HL-60 (cell line): ENCODE results near the gene MMP23B.
A peak's percentile ranks its signal among the peaks of the same experiment; 100 is the strongest.
"Not testable (repeated sequence)": the region's sequence is repeated elsewhere in the genome, so short reads cannot be mapped to it uniquely, and the experiment has no call there.

Experiments used
- DNase-seq, 2 experiments: peaks; one replicate each; pipeline ENCODE4 v3.0.0-alpha.2; 2010 to 2020; ENCODE audit warnings: low read depth in 1 of 2, low spot score in 1 of 2
- H3K27ac ChIP-seq: fragments of 250-450 bp; sonication (Bioruptor Pico); replicated peaks from 2 replicates; pipeline ENCODE4 v1.5.1; 2020; ENCODE audit warnings: mild to moderate bottlenecking, moderate library complexity
- H3K27me3 ChIP-seq: fragments of 250-450 bp; sonication (Bioruptor Pico); 2 replicates; pipeline ENCODE4 v1.5.1; 2021; ENCODE audit warnings: mild to moderate bottlenecking, moderate library complexity; ENCODE audit not compliant: insufficient read depth, poor library complexity, severe bottlenecking
- H3K4me3 ChIP-seq: replicated peaks from 2 replicates; pipeline ENCODE4 v1.5.1; 2011; ENCODE audit warnings: mild to moderate bottlenecking, control low read depth, low read length; ENCODE audit not compliant: insufficient read depth
- GABPA ChIP-seq: IDR thresholded peaks from 2 replicates; pipeline ENCODE4 v1.6.1; 2012; ENCODE audit warnings: low read depth
- POLR2AphosphoS5 ChIP-seq: IDR thresholded peaks from 2 replicates; pipeline ENCODE4 v1.6.1; 2012; ENCODE audit warnings: low read depth
- SPI1 ChIP-seq: IDR thresholded peaks from 2 replicates; pipeline ENCODE4 v1.6.1; 2012; ENCODE audit warnings: low read depth, mild to moderate bottlenecking, borderline replicate concordance
- TF ChIP-seq, protein P1 (sequence below): IDR thresholded peaks from 2 replicates; pipeline ENCODE4 v1.6.1; 2012; ENCODE audit warnings: low read depth; ENCODE audit not compliant: insufficient replicate concordance
- TF ChIP-seq, protein P2 (sequence below): IDR thresholded peaks from one replicate; pipeline ENCODE4 v1.5.1; 2011; ENCODE audit warnings: low read length, control low read depth, inconsistent platforms; ENCODE audit not compliant: insufficient read depth

Gene MMP23B

DNA sequence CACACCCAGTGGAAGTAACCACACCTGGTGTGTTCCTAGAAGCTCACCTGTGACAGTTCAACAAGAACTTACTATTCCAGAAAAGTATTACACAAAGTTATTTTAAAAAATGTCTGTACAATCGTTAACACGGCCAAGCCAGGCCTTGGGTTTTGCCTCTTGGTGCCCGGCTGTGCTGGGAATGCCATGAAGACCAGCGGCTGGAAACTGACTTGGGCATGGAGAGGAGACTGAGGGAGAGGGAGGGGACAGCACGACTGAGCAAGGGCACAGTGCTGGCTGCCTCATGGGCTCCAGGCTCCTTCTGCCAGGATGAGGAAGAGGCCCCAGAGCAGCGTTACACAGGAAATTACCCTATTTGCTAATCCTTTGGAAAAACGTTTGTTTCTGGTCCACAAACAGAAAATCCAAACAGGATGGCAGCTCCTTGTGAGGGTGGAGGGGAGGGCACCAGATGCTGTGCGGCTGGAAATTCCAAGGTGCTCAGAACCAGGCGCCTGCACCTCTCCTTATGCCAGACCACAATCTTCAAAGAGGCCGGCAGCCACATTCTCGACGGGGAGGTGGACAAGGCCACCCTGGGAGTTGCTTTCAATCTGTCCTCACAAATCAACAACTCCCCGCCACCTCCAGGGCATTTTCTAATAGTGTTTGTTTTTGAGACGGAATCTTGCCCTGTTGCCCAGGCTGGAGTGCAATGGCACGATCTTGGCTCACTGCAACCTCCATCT lies 31.0 kb downstream of the MMP23B start:
- H3K27me3 ChIP-seq, H3K4me3 ChIP-seq: not testable (repeated sequence)
- peak overlapping the region; percentile 87 for H3K27ac ChIP-seq
- TF ChIP-seq GABPA (peak; percentile 37; the same call in 1 of the 2 replicates), POLR2AphosphoS5 (peak; percentile 79), SPI1 (peak; percentile 36; the same call in 1 of the 2 replicates)
- DNase-seq: peak in 1 of 2 experiments; percentile 57

- not testable (repeated sequence) for H3K27me3 ChIP-seq, H3K4me3 ChIP-seq, DNase-seq, H3K27ac ChIP-seq
Observed at GRCh38 chr1:1664318-1664717, 32.3 kb downstream of the MMP23B start.

DNA sequence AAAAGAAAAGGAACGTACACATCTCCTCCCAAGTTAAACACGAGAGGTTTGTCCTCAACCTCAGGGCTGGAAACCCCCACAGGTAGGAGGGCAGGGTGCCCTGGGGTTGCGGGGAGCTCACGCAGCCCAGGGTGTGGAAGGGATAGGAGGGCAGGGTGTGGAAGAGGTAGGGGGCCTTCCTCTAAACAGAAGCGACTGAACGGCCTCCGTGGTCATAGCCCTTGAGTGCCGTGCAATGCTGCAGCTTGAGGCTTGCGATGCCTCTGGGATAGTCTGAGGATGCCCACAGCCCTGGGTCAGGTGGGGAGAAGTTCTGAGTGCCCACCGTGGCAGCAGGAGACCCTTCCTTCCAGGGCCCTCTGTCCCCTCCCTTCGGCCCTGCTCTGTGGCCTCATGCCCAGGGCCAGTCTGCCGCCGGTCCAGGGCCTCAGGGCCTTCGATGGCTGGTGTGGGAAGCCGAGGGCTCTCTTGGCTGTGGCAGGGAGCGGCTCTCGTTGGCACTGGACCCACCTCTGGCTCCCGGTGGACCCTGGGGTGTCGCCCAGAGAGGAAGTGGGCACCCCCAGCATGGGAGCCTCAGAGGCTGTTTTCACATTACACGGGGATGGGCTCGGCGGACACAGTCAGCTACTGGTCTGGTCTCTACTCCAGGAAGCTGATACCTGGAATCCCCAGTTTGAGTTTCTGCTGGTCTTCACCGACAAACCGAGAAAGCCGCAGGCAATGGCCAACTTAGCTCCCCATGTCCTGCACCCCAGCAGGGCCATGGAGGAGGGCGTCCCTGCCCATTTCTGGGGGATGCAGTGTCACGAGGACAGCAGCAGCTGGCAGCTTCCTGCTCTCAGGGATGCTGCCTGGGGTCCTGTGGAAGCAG lies 33.2 kb downstream of the MMP23B start:
- peak overlapping the region; percentile 46; the same call in 1 of the 2 replicates for H3K27ac ChIP-seq
- no peak for TF ChIP-seq GABPA
- TF ChIP-seq, protein P1, sequence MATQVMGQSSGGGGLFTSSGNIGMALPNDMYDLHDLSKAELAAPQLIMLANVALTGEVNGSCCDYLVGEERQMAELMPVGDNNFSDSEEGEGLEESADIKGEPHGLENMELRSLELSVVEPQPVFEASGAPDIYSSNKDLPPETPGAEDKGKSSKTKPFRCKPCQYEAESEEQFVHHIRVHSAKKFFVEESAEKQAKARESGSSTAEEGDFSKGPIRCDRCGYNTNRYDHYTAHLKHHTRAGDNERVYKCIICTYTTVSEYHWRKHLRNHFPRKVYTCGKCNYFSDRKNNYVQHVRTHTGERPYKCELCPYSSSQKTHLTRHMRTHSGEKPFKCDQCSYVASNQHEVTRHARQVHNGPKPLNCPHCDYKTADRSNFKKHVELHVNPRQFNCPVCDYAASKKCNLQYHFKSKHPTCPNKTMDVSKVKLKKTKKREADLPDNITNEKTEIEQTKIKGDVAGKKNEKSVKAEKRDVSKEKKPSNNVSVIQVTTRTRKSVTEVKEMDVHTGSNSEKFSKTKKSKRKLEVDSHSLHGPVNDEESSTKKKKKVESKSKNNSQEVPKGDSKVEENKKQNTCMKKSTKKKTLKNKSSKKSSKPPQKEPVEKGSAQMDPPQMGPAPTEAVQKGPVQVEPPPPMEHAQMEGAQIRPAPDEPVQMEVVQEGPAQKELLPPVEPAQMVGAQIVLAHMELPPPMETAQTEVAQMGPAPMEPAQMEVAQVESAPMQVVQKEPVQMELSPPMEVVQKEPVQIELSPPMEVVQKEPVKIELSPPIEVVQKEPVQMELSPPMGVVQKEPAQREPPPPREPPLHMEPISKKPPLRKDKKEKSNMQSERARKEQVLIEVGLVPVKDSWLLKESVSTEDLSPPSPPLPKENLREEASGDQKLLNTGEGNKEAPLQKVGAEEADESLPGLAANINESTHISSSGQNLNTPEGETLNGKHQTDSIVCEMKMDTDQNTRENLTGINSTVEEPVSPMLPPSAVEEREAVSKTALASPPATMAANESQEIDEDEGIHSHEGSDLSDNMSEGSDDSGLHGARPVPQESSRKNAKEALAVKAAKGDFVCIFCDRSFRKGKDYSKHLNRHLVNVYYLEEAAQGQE: no peak
- TF ChIP-seq SPI1: no peak
- TF ChIP-seq, protein P2, sequence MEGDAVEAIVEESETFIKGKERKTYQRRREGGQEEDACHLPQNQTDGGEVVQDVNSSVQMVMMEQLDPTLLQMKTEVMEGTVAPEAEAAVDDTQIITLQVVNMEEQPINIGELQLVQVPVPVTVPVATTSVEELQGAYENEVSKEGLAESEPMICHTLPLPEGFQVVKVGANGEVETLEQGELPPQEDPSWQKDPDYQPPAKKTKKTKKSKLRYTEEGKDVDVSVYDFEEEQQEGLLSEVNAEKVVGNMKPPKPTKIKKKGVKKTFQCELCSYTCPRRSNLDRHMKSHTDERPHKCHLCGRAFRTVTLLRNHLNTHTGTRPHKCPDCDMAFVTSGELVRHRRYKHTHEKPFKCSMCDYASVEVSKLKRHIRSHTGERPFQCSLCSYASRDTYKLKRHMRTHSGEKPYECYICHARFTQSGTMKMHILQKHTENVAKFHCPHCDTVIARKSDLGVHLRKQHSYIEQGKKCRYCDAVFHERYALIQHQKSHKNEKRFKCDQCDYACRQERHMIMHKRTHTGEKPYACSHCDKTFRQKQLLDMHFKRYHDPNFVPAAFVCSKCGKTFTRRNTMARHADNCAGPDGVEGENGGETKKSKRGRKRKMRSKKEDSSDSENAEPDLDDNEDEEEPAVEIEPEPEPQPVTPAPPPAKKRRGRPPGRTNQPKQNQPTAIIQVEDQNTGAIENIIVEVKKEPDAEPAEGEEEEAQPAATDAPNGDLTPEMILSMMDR: no peak
- TF ChIP-seq POLR2AphosphoS5: no peak
- no peak for DNase-seq

GRCh38 chr1:1665815-1666251 lies 33.9 kb downstream of the MMP23B start:
- Histone ChIP-seq H3K4me3 (no peak overlapping the region), H3K27ac (peak overlapping the region; percentile 46; the same call in 1 of the 2 replicates), H3K27me3 (no peaks in the 10 kb centered on the region)
- TF ChIP-seq GABPA (no peak), POLR2AphosphoS5 (no peak)
- TF ChIP-seq, protein P2: peak; percentile 8
- no peak for DNase-seq

More for the DNA sequence above, 33.2 kb downstream of the MMP23B start:
- Histone ChIP-seq H3K4me3 (no peak overlapping the region), H3K27me3 (no peaks in the 10 kb centered on the region)

GRCh38 chr1:1666526-1666925 lies 34.6 kb downstream of the MMP23B start:
- H3K27me3 ChIP-seq: no peaks in the 10 kb centered on the region
- no peak overlapping the region for H3K4me3 ChIP-seq
- no peak for DNase-seq
- H3K27ac ChIP-seq: peak overlapping the region; percentile 46
- TF ChIP-seq GABPA (no peak), POLR2AphosphoS5 (no peak), SPI1 (no peak)
- TF ChIP-seq, protein P1: no peak
- TF ChIP-seq, protein P2: no peak
